ENCODE results near the gene BABAM2. TPM values are rescaled to one million over a fixed set of nuclear protein-coding genes. Genes with fewer than 3 reads are reported as not detected.

The BABAM2 gene
- total RNA-seq, 1 donor from 2014 or later, result 43.5 TPM

GRCh38 chr2:27869763-27870162 lies 20.8 kb upstream of the BABAM2 start:
- Mint-ChIP-seq H3K4me3 (no peak overlapping the region), H3K4me1 (peaks cover 6% of the 10 kb centered on the region), H3K27me3 (ENCODE audit: low read depth) (no peaks in the 10 kb centered on the region), H3K9me3 (no peaks in the 10 kb centered on the region), H3K36me3 (peaks cover 2% of the 10 kb centered on the region), H3K27ac (no peak overlapping the region)
- TF ChIP-seq, protein P1, sequence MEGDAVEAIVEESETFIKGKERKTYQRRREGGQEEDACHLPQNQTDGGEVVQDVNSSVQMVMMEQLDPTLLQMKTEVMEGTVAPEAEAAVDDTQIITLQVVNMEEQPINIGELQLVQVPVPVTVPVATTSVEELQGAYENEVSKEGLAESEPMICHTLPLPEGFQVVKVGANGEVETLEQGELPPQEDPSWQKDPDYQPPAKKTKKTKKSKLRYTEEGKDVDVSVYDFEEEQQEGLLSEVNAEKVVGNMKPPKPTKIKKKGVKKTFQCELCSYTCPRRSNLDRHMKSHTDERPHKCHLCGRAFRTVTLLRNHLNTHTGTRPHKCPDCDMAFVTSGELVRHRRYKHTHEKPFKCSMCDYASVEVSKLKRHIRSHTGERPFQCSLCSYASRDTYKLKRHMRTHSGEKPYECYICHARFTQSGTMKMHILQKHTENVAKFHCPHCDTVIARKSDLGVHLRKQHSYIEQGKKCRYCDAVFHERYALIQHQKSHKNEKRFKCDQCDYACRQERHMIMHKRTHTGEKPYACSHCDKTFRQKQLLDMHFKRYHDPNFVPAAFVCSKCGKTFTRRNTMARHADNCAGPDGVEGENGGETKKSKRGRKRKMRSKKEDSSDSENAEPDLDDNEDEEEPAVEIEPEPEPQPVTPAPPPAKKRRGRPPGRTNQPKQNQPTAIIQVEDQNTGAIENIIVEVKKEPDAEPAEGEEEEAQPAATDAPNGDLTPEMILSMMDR (IDR thresholded peaks at IDR 0.05; ENCODE audit: unreplicated experiment), result no peak
- no peak for DNase-seq (ENCODE audit: low spot score in 2 of 2, unreplicated experiment in 2 of 2)

GRCh38 chr2:27870724-27871123 lies 19.8 kb upstream of the BABAM2 start:
- H3K4me3 Mint-ChIP-seq, result no peak overlapping the region
- TF ChIP-seq, protein P1 (IDR thresholded peaks at IDR 0.05; ENCODE audit: unreplicated experiment), result no peak
- H3K9me3 Mint-ChIP-seq, result peaks cover 3% of the 10 kb centered on the region
- no peak overlapping the region for H3K27ac Mint-ChIP-seq
- peaks cover 5% of the 10 kb centered on the region for H3K36me3 Mint-ChIP-seq
- no peaks in the 10 kb centered on the region for H3K27me3 Mint-ChIP-seq (ENCODE audit: low read depth)
- no peak for DNase-seq (ENCODE audit: low spot score in 2 of 2, unreplicated experiment in 2 of 2)
- peaks cover 6% of the 10 kb centered on the region for H3K4me1 Mint-ChIP-seq

DNA sequence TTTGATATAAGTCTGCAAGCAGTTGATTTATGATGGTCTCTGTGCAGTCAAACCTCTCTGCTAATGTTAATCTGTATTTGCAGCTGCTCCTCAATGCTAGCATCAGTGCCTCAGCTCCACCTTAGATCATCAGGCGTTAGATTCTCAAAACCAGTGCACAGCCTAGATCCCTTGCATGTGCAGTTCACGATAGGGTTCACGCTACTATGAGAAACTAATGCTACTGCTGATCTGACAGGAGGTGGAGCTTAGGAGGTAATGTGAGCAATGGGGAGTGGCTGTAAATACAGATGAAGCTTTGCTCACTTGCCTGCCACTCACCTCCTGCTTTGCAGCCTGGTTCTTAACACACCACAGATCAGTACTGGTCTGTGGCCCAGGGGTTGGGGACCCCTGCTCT lies 18.7 kb upstream of the BABAM2 start:
- H3K4me1 Mint-ChIP-seq, result no peaks in the 10 kb centered on the region
- no peaks in the 10 kb centered on the region for H3K27me3 Mint-ChIP-seq (ENCODE audit: low read depth)
- H3K27ac Mint-ChIP-seq, result no peak overlapping the region
- TF ChIP-seq, protein P1 (IDR thresholded peaks at IDR 0.05; ENCODE audit: unreplicated experiment), result no peak
- peaks cover 9% of the 10 kb centered on the region for H3K9me3 Mint-ChIP-seq
- no peak for DNase-seq (ENCODE audit: low spot score in 2 of 2, unreplicated experiment in 2 of 2)
- no peak overlapping the region for H3K4me3 Mint-ChIP-seq
- peaks cover 7% of the 10 kb centered on the region for H3K36me3 Mint-ChIP-seq

GRCh38 chr2:27873091-27873490 lies 17.4 kb upstream of the BABAM2 start:
- TF ChIP-seq, protein P1 (IDR thresholded peaks at IDR 0.05; ENCODE audit: unreplicated experiment), result no peak
- Mint-ChIP-seq H3K4me3 (no peak overlapping the region), H3K4me1 (no peaks in the 10 kb centered on the region), H3K9me3 (peaks cover 18% of the 10 kb centered on the region), H3K27me3 (ENCODE audit: low read depth) (no peaks in the 10 kb centered on the region), H3K27ac (no peak overlapping the region), H3K36me3 (peaks cover 9% of the 10 kb centered on the region)
- no peak for DNase-seq (ENCODE audit: low spot score in 2 of 2, unreplicated experiment in 2 of 2)

- TF ChIP-seq, protein P1 (IDR thresholded peaks at IDR 0.05; ENCODE audit: unreplicated experiment), result no peak
- peaks cover 29% of the 10 kb centered on the region for H3K9me3 Mint-ChIP-seq
- H3K27ac Mint-ChIP-seq, result no peak overlapping the region
- peaks cover 11% of the 10 kb centered on the region for H3K36me3 Mint-ChIP-seq
- no peaks in the 10 kb centered on the region for H3K27me3 Mint-ChIP-seq (ENCODE audit: low read depth)
- H3K4me1 Mint-ChIP-seq, result no peaks in the 10 kb centered on the region
- H3K4me3 Mint-ChIP-seq, result no peak overlapping the region
- DNase-seq (ENCODE audit: low spot score in 2 of 2, unreplicated experiment in 2 of 2), result no peak
These were observed 15.2 kb upstream of the BABAM2 start for GRCh38 chr2:27875089-27875881.

All from mesothelial cell of epicardium (in vitro differentiated cells).